Heart left ventricle (tissue), 13 donors: ENCODE measurements around the gene PDE3A.

Experiments
- POLR2A ChIP-seq, 2 donors: fragments of 450-650 bp; IDR thresholded peaks; one replicate each; pipeline ENCODE4 v1.6.1; 2017; ENCODE audit warnings: antibody characterized with exemption in 2 of 2, mild to moderate bottlenecking in 2 of 2, moderate library complexity in 2 of 2
- TF ChIP-seq, protein P1 (sequence below), 12 donors: fragments of 200-600 bp; sonication (generic) in 4 of 12; IDR thresholded peaks; one replicate each; pipeline versions ENCODE4 v1.5.0 to v1.8.0; 2018 to 2022; ENCODE audit warnings: antibody characterized with exemption in 12 of 12, mild to moderate bottlenecking in 5 of 12
- donor health status: ischemic (EF 13 %, LVEDD 7.1; RV severe dilation, severe dysfunction).
- donor health status: DM: no; HTN: yes; CAD: no.
- donor health status: DM: no; HTN: no; CAD: no.
- donor health status: ischemic (EF 25% LVEDD 6.9; RV normal size, moderate dysfunction).
- donor health status: ischemic (EF 25% LVEDD 5.7; RV mildly dilated, moderate dysfunction).
- donor health status: ischemic (EF 35%, LVEDD 5.7; RV mildly dilated, moderate dysfunction).
- donor health status: nonischemic (EF 11% LVEDD 7.7; RV severe dilation, severe dysfunction).
- donor health status: DM: yes; HTN: yes; CAD: no.
- donor health status: PGD.
- donor health status: ischemic (EF 29% LVEDD 5.4; RV normal size, mild dysfunction).
- donor health status: nonischemic (EF 23%, LVEDD 6.1; RV moderate dilation, normal function).

- TF ChIP-seq, protein P1, sequence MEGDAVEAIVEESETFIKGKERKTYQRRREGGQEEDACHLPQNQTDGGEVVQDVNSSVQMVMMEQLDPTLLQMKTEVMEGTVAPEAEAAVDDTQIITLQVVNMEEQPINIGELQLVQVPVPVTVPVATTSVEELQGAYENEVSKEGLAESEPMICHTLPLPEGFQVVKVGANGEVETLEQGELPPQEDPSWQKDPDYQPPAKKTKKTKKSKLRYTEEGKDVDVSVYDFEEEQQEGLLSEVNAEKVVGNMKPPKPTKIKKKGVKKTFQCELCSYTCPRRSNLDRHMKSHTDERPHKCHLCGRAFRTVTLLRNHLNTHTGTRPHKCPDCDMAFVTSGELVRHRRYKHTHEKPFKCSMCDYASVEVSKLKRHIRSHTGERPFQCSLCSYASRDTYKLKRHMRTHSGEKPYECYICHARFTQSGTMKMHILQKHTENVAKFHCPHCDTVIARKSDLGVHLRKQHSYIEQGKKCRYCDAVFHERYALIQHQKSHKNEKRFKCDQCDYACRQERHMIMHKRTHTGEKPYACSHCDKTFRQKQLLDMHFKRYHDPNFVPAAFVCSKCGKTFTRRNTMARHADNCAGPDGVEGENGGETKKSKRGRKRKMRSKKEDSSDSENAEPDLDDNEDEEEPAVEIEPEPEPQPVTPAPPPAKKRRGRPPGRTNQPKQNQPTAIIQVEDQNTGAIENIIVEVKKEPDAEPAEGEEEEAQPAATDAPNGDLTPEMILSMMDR (IDR thresholded peaks at IDR 0.05) = no peak
- TF ChIP-seq POLR2A (IDR thresholded peaks at IDR 0.05) = no peak
Observed at GRCh38 chr12:20560935-20561334, 192.6 kb downstream of the PDE3A start.
